Esophagus (tissue), 2 donors: ENCODE data around the gene NCKAP5L. TPM values are rescaled to one million over a fixed set of nuclear protein-coding genes. Genes with fewer than 3 reads are reported as not detected.
"Not testable (repeated sequence)": the region's sequence is repeated elsewhere in the genome, so short reads cannot be mapped to it uniquely, and the experiment has no call there.

Experiments used
- H3K27ac ChIP-seq, 2 donors: one replicate each; pipeline ENCODE4 v1.5.1; 2013; ENCODE audit warnings: low read depth in 2 of 2, mild to moderate bottlenecking in 2 of 2, inconsistent platforms in 1 of 2, low read length in 1 of 2, moderate library complexity in 1 of 2
- H3K27me3 ChIP-seq, 2 donors: one replicate each; pipeline ENCODE4 v1.6.1; 2013; ENCODE audit warnings: low read length in 2 of 2, control low read depth in 1 of 2, mild to moderate bottlenecking in 1 of 2; ENCODE audit not compliant: insufficient read depth in 2 of 2, control insufficient read depth in 1 of 2
- H3K36me3 ChIP-seq, 2 donors: one replicate each; pipeline ENCODE4 v1.6.1; 2013; ENCODE audit warnings: low read length in 1 of 2; ENCODE audit not compliant: control insufficient read depth in 2 of 2, insufficient read depth in 2 of 2
- H3K4me1 ChIP-seq, 2 donors: one replicate each; pipeline ENCODE4 v1.6.1; 2013; ENCODE audit warnings: low read length in 1 of 2; ENCODE audit not compliant: control insufficient read depth in 2 of 2, insufficient read depth in 2 of 2
- H3K4me3 ChIP-seq, 2 donors: one replicate each; pipeline ENCODE4 v1.5.1; 2013; ENCODE audit warnings: low read length in 2 of 2, mild to moderate bottlenecking in 2 of 2, low read depth in 1 of 2, moderate library complexity in 1 of 2
- H3K9me3 ChIP-seq, 2 donors: one replicate each; pipeline ENCODE4 v1.6.1; 2013; ENCODE audit warnings: mild to moderate bottlenecking in 2 of 2, low read depth in 1 of 2, low read length in 1 of 2, moderate library complexity in 1 of 2; ENCODE audit not compliant: control insufficient read depth in 2 of 2, insufficient read depth in 1 of 2
- WGBS, 2 donors: extraction: QIAGEN DNeasy Blood & Tissue Kit; methylation state at CpG; one replicate each; pipeline ENCODE4 v1.1.7; 2013; 5-methylcytosine and 5-hydroxymethylcytosine counted together
- polyA plus RNA-seq, 2 donors: library from polyadenylated mRNA; stranded (reverse); fragments of 200-250 nt; gene quantifications; one replicate each; pipeline ENCODE4 v1.2.3, GENCODE V29; 2013
- donor health status: healthy with polysubstance abuse.
- donor health status: Bipolar disorder and iron deficiency.

Gene NCKAP5L
- polyA plus RNA-seq, 2 donors: 3.1 to 8.4 TPM

- Histone ChIP-seq H3K27ac (no peak overlapping the region), H3K36me3 (no peaks in the 10 kb centered on the region), H3K27me3 (no peaks in the 10 kb centered on the region), H3K9me3 (no peaks in the 10 kb centered on the region), H3K4me1 (peaks cover 7 to 17% of the 10 kb centered on the region in 2 donors), H3K4me3 (no peak overlapping the region)
- WGBS, 2 donors: 90 to 92% methylated on average over 13 of the region's 13 CpGs
Observed at GRCh38 chr12:49865109-49865781, 37.0 kb upstream of the NCKAP5L start.

- Histone ChIP-seq H3K4me1 (peaks cover 7 to 17% of the 10 kb centered on the region in 2 donors), H3K36me3 (no peaks in the 10 kb centered on the region), H3K4me3 (no peak overlapping the region), H3K27me3 (no peaks in the 10 kb centered on the region), H3K9me3 (no peaks in the 10 kb centered on the region), H3K27ac (no peak overlapping the region)
- WGBS, 2 donors: 59 to 63% methylated on average over 2 of the region's 2 CpGs
Observed at GRCh38 chr12:49864798-49865090, 36.5 kb upstream of the NCKAP5L start.

GRCh38 chr12:49863946-49864797, 36.0 kb upstream of the NCKAP5L start:
- H3K4me3 ChIP-seq: no peak overlapping the region
- H3K9me3 ChIP-seq: no peaks in the 10 kb centered on the region
- H3K27ac ChIP-seq: no peak overlapping the region
- H3K36me3 ChIP-seq: no peaks in the 10 kb centered on the region
- 57 to 65% methylated on average over 17 of the region's 17 CpGs for WGBS, 2 donors
- peaks cover 4 to 17% of the 10 kb centered on the region in 2 donors for H3K4me1 ChIP-seq
- H3K27me3 ChIP-seq: no peaks in the 10 kb centered on the region

- not testable (repeated sequence) for H3K4me1 ChIP-seq, H3K27ac ChIP-seq, H3K4me3 ChIP-seq, H3K36me3 ChIP-seq, H3K9me3 ChIP-seq, H3K27me3 ChIP-seq
- 84 to 92% methylated on average over 17 to 31 of the region's 31 CpGs for WGBS, 2 donors
Observed at GRCh38 chr12:49860921-49861320, 32.7 kb upstream of the NCKAP5L start.

GRCh38 chr12:49855890-49856289, 27.7 kb upstream of the NCKAP5L start:
- H3K4me3 ChIP-seq, H3K4me1 ChIP-seq, H3K27ac ChIP-seq, H3K36me3 ChIP-seq, H3K9me3 ChIP-seq, H3K27me3 ChIP-seq: not testable (repeated sequence)
- WGBS, 2 donors: 91 to 97% methylated on average over 4 of the region's 4 CpGs

GRCh38 chr12:49854976-49855375, 26.8 kb upstream of the NCKAP5L start:
- H3K36me3 ChIP-seq: no peaks in the 10 kb centered on the region
- H3K27me3 ChIP-seq: no peaks in the 10 kb centered on the region
- H3K4me1 ChIP-seq: no peaks in the 10 kb centered on the region
- 77 to 78% methylated on average over 4 of the region's 4 CpGs for WGBS, 2 donors
- no peaks in the 10 kb centered on the region for H3K9me3 ChIP-seq
- no peak overlapping the region for H3K4me3 ChIP-seq
- no peak overlapping the region for H3K27ac ChIP-seq

GRCh38 chr12:49853671-49854070, 25.5 kb upstream of the NCKAP5L start:
- H3K4me3 ChIP-seq: no peak overlapping the region
- H3K27me3 ChIP-seq: no peaks in the 10 kb centered on the region
- 83 to 86% methylated on average over 2 of the region's 2 CpGs for WGBS, 2 donors

GRCh38 chr12:49847161-49847560, 18.9 kb upstream of the NCKAP5L start:
- no peaks in the 10 kb centered on the region for H3K36me3 ChIP-seq
- no peaks in the 10 kb centered on the region for H3K27me3 ChIP-seq
- 60% methylated on average over 2 of the region's 2 CpGs for WGBS, 2 donors
- H3K9me3 ChIP-seq: no peaks in the 10 kb centered on the region
- no peak overlapping the region for H3K4me3 ChIP-seq
- H3K27ac ChIP-seq: no peak overlapping the region
- peaks cover 0 to 2% of the 10 kb centered on the region in 2 donors for H3K4me1 ChIP-seq

More at GRCh38 chr12:49853671-49854070, 25.5 kb upstream of the NCKAP5L start:
- Histone ChIP-seq H3K4me1 (no peaks in the 10 kb centered on the region), H3K36me3 (no peaks in the 10 kb centered on the region), H3K27ac (no peak overlapping the region), H3K9me3 (no peaks in the 10 kb centered on the region)

GRCh38 chr12:49846032-49846431, 17.8 kb upstream of the NCKAP5L start:
- Histone ChIP-seq H3K36me3 (no peaks in the 10 kb centered on the region), H3K27me3 (no peaks in the 10 kb centered on the region), H3K9me3 (no peaks in the 10 kb centered on the region), H3K4me3 (no peak overlapping the region), H3K4me1 (peaks cover 0 to 2% of the 10 kb centered on the region in 2 donors), H3K27ac (no peak overlapping the region)
- 72 to 75% methylated on average over 2 of the region's 2 CpGs for WGBS, 2 donors
